H9 (cell line): ENCODE results near the gene ANKRD13A. TPM values are rescaled to one million over a fixed set of nuclear protein-coding genes. Genes with fewer than 3 reads are reported as not detected.

Experiments
- DNase-seq: peaks from one replicate; pipeline ENCODE4 v3.0.0-alpha.2; 2017
- H2AFZ ChIP-seq: one replicate; pipeline ENCODE4 v1.6.1; 2013; ENCODE audit warnings: mild to moderate bottlenecking, low read length, control low read depth, moderate library complexity
- H2AK5ac ChIP-seq: 2 replicates; pipeline ENCODE4 v1.6.1; 2013; ENCODE audit warnings: low read length, control low read depth, mixed read lengths; ENCODE audit not compliant: insufficient read length
- H2BK120ac ChIP-seq: one replicate; pipeline ENCODE4 v1.6.1; 2013; ENCODE audit warnings: low read depth, mild to moderate bottlenecking, low read length, control low read depth, inconsistent platforms; ENCODE audit not compliant: poor library complexity, severe bottlenecking
- H2BK12ac ChIP-seq: 2 replicates; pipeline ENCODE4 v1.6.1; 2013; ENCODE audit warnings: low read length, control low read depth, mixed read lengths, low read depth; ENCODE audit not compliant: insufficient read length
- H2BK15ac ChIP-seq: 2 replicates; pipeline ENCODE4 v1.6.1; 2013; ENCODE audit warnings: low read depth, low read length, control low read depth
- H2BK20ac ChIP-seq: one replicate; pipeline ENCODE4 v1.6.1; 2013; ENCODE audit warnings: low read depth, mild to moderate bottlenecking, low read length, control low read depth, inconsistent platforms; ENCODE audit not compliant: poor library complexity, severe bottlenecking
- H2BK5ac ChIP-seq: 2 replicates; pipeline ENCODE4 v1.6.1; 2013; ENCODE audit warnings: low read length, control low read depth, mixed read lengths; ENCODE audit not compliant: insufficient read length
- H3K14ac ChIP-seq: 2 replicates; pipeline ENCODE4 v1.6.1; 2013; ENCODE audit warnings: low read length, control low read depth; ENCODE audit not compliant: insufficient read depth
- H3K18ac ChIP-seq: 2 replicates; pipeline ENCODE4 v1.6.1; 2013; ENCODE audit warnings: low read depth, mild to moderate bottlenecking, mixed read lengths, low read length, control low read depth; ENCODE audit not compliant: insufficient read length
- H3K23ac ChIP-seq: 2 replicates; pipeline ENCODE4 v1.6.1; 2013; ENCODE audit warnings: low read length, control low read depth, mixed read lengths, low read depth; ENCODE audit not compliant: insufficient read length
- H3K23me2 ChIP-seq: 2 replicates; pipeline ENCODE4 v1.6.1; 2013; ENCODE audit warnings: low read depth, mild to moderate bottlenecking, mixed read lengths, low read length, control low read depth; ENCODE audit not compliant: insufficient read length, poor library complexity, severe bottlenecking
- H3K27ac ChIP-seq: 2 replicates; pipeline ENCODE4 v1.5.1; 2013; ENCODE audit warnings: low read length, control low read depth, mixed read lengths, low read depth; ENCODE audit not compliant: insufficient read length
- H3K27me3 ChIP-seq: 2 replicates; pipeline ENCODE4 v1.6.1; 2013; ENCODE audit warnings: low read length, control low read depth, inconsistent platforms; ENCODE audit not compliant: insufficient read depth
- H3K4ac ChIP-seq: 2 replicates; pipeline ENCODE4 v1.6.1; 2013; ENCODE audit warnings: low read depth, mild to moderate bottlenecking, control low read depth, inconsistent platforms, low read length, moderate library complexity
- H3K4me1 ChIP-seq: 2 replicates; pipeline ENCODE4 v1.6.1; 2013; ENCODE audit warnings: low read length, control low read depth, inconsistent platforms; ENCODE audit not compliant: insufficient read depth
- H3K4me2 ChIP-seq: 2 replicates; pipeline ENCODE4 v1.6.1; 2013; ENCODE audit warnings: low read length, control low read depth, mixed read lengths; ENCODE audit not compliant: insufficient read length, insufficient read depth
- H3K56ac ChIP-seq: 2 replicates; pipeline ENCODE4 v1.6.1; 2013; ENCODE audit warnings: low read depth, mild to moderate bottlenecking, mixed read lengths, low read length, control low read depth; ENCODE audit not compliant: insufficient read length
- H3K79me1 ChIP-seq: 2 replicates; pipeline ENCODE4 v1.6.1; 2013; ENCODE audit warnings: low read depth, mild to moderate bottlenecking, moderate library complexity, low read length, control low read depth, inconsistent platforms; ENCODE audit not compliant: insufficient read depth, poor library complexity, severe bottlenecking
- H3K79me2 ChIP-seq: 2 replicates; pipeline ENCODE4 v1.6.1; 2013; ENCODE audit warnings: low read length, control low read depth, inconsistent platforms; ENCODE audit not compliant: insufficient read depth
- H3K9ac ChIP-seq: 2 replicates; pipeline ENCODE4 v1.6.1; 2013; ENCODE audit warnings: low read length, control low read depth, mixed read lengths; ENCODE audit not compliant: insufficient read length; ENCODE audit errors: extremely low read depth
- H3K9me3 ChIP-seq: one replicate; pipeline ENCODE4 v1.6.1; 2013; ENCODE audit warnings: low read depth, low read length, inconsistent platforms; ENCODE audit not compliant: control insufficient read depth
- H3T11ph ChIP-seq: one replicate; pipeline ENCODE4 v1.6.1; 2013; ENCODE audit warnings: mild to moderate bottlenecking, low read length, control low read depth, inconsistent platforms
- H4K20me1 ChIP-seq: one replicate; pipeline ENCODE4 v1.6.1; 2013; ENCODE audit not compliant: control insufficient read depth, insufficient read length, insufficient read depth
- H4K5ac ChIP-seq: 2 replicates; pipeline ENCODE4 v1.6.1; 2013; ENCODE audit warnings: low read depth, mild to moderate bottlenecking, mixed read lengths, low read length, control low read depth; ENCODE audit not compliant: insufficient read length
- H4K8ac ChIP-seq: replicated peaks from 2 replicates; pipeline ENCODE4 v1.6.1; 2013; ENCODE audit warnings: low read length, control low read depth, mixed read lengths, low read depth; ENCODE audit not compliant: insufficient read length
- H4K91ac ChIP-seq: 2 replicates; pipeline ENCODE4 v1.6.1; 2013; ENCODE audit warnings: low read depth, mild to moderate bottlenecking, moderate library complexity, mixed read lengths, low read length, control low read depth; ENCODE audit not compliant: insufficient read length
- H3K27ac Mint-ChIP-seq, 3 experiments: 2 replicates in 2 of 3; 3 replicates in 1 of 3; pipeline ENCODE4 v1.8.0; 2020 to 2021; ENCODE audit warnings: mixed read lengths in 3 of 3, mild to moderate bottlenecking in 1 of 3, moderate library complexity in 1 of 3
- H3K27me3 Mint-ChIP-seq: 2 replicates; pipeline ENCODE4 v1.8.0; 2021; ENCODE audit warnings: low read depth, mild to moderate bottlenecking, moderate library complexity, mixed read lengths
- H3K36me3 Mint-ChIP-seq, 3 experiments: 2 replicates in 2 of 3; 3 replicates in 1 of 3; pipeline ENCODE4 v1.8.0; 2020 to 2021; ENCODE audit warnings: low read depth in 3 of 3, mixed read lengths in 3 of 3; ENCODE audit not compliant: insufficient read depth in 1 of 3
- H3K4me1 Mint-ChIP-seq, 2 experiments: 2 replicates each; pipeline ENCODE4 v1.8.0; 2020; ENCODE audit warnings: mixed read lengths in 2 of 2
- H3K4me3 Mint-ChIP-seq, 2 experiments: 2 replicates in 1 of 2; 3 replicates in 1 of 2; pipeline ENCODE4 v1.8.0; 2020 to 2021; ENCODE audit warnings: mild to moderate bottlenecking in 2 of 2, mixed read lengths in 2 of 2, moderate library complexity in 1 of 2
- H3K9me3 Mint-ChIP-seq, 2 experiments: 2 replicates in 1 of 2; 3 replicates in 1 of 2; pipeline ENCODE4 v1.8.0; 2020; ENCODE audit warnings: mild to moderate bottlenecking in 2 of 2, mixed read lengths in 2 of 2, moderate library complexity in 1 of 2
- WGBS: extraction: QIAGEN DNeasy Blood & Tissue Kit; methylation state at CpG from one replicate; pipeline ENCODE4 v1.1.7; 2013; ENCODE audit warnings: missing lambda C conversion rate, low lambda C conversion rate, mixed read lengths; ENCODE audit not compliant: insufficient read length; ENCODE audit errors: extremely low coverage; 5-methylcytosine and 5-hydroxymethylcytosine counted together
- total RNA-seq: library from RNA; stranded (reverse); gene quantifications from 2 replicates; pipeline ENCODE4 v1.2.1, GENCODE V29; 2021
- TF ChIP-seq, protein P1 (sequence below): fragments of 200-600 bp; sonication (generic); conservative IDR thresholded peaks from 3 replicates; pipeline ENCODE4 v1.8.0; 2021; ENCODE audit warnings: antibody characterized with exemption, mild to moderate bottlenecking

The ANKRD13A gene
- total RNA-seq, 1 experiment from 2014 or later, result 18.0 TPM

- Histone ChIP-seq H2BK20ac (no peak overlapping the region), H3K4ac (no peak overlapping the region), H3K14ac (no peak overlapping the region), H3K9me3 (no peaks in the 10 kb centered on the region), H3K23me2 (peaks cover 16% of the 10 kb centered on the region), H3K27ac (no peak overlapping the region), H3K79me2 (no peaks in the 10 kb centered on the region), H2BK15ac (no peak overlapping the region), H3K9ac (no peak overlapping the region), H4K20me1 (peaks cover 3% of the 10 kb centered on the region), H2BK120ac (no peak overlapping the region), H3K23ac (no peak overlapping the region), H2AK5ac (no peak overlapping the region), H3K4me1 (peaks cover 2% of the 10 kb centered on the region; the same call in 1 of the 2 replicates), H2AFZ (no peak overlapping the region), H2BK5ac (no peak overlapping the region), H3K79me1 (no peaks in the 10 kb centered on the region), H3K18ac (no peak overlapping the region), H4K91ac (no peak overlapping the region), H3K56ac (no peak overlapping the region), H3K27me3 (no peaks in the 10 kb centered on the region), H4K5ac (no peak overlapping the region), H2BK12ac (no peak overlapping the region), H3T11ph (no peak overlapping the region), H3K4me2 (no peak overlapping the region), H4K8ac (no peak overlapping the region)
- TF ChIP-seq, protein P1, sequence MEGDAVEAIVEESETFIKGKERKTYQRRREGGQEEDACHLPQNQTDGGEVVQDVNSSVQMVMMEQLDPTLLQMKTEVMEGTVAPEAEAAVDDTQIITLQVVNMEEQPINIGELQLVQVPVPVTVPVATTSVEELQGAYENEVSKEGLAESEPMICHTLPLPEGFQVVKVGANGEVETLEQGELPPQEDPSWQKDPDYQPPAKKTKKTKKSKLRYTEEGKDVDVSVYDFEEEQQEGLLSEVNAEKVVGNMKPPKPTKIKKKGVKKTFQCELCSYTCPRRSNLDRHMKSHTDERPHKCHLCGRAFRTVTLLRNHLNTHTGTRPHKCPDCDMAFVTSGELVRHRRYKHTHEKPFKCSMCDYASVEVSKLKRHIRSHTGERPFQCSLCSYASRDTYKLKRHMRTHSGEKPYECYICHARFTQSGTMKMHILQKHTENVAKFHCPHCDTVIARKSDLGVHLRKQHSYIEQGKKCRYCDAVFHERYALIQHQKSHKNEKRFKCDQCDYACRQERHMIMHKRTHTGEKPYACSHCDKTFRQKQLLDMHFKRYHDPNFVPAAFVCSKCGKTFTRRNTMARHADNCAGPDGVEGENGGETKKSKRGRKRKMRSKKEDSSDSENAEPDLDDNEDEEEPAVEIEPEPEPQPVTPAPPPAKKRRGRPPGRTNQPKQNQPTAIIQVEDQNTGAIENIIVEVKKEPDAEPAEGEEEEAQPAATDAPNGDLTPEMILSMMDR, result no peak
- Mint-ChIP-seq H3K27me3 (peaks cover 12% of the 10 kb centered on the region), H3K27ac (no peak overlapping the region), H3K4me1 (peaks cover 27 to 30% of the 10 kb centered on the region in 2 experiments), H3K9me3 (no peaks in the 10 kb centered on the region), H3K36me3 (no peaks in the 10 kb centered on the region; a peak in 1 of 7 replicates), H3K4me3 (no peak overlapping the region; a peak in 1 of 5 replicates)
- 100% methylated on average over 2 of the region's 4 CpGs for WGBS
- no peak for DNase-seq
These were observed 1.8 kb upstream of the ANKRD13A start for GRCh38 chr12:109997393-109997792.
